ENCODE results near the gene XIAP. TPM values are rescaled to one million over a fixed set of nuclear protein-coding genes. Genes with fewer than 3 reads are reported as not detected.
"Not testable (repeated sequence)": the region's sequence is repeated elsewhere in the genome, so short reads cannot be mapped to it uniquely, and the experiment has no call there.

Gene XIAP
- total RNA-seq, 1 donor from 2014 or later: 22.9 TPM

GRCh38 chrX:123920105-123920785, 60.4 kb downstream of the XIAP start:
- no peaks in the 10 kb centered on the region for H3K4me1 ChIP-seq

GRCh38 chrX:123923211-123923610, 63.4 kb downstream of the XIAP start:
- no peaks in the 10 kb centered on the region for H3K9me3 ChIP-seq
- no peak overlapping the region for H3K4me3 ChIP-seq
- no peak overlapping the region for H3K27ac ChIP-seq
- no peaks in the 10 kb centered on the region for H3K27me3 ChIP-seq
- no peaks in the 10 kb centered on the region for H3K36me3 ChIP-seq
- TF ChIP-seq, protein P1, sequence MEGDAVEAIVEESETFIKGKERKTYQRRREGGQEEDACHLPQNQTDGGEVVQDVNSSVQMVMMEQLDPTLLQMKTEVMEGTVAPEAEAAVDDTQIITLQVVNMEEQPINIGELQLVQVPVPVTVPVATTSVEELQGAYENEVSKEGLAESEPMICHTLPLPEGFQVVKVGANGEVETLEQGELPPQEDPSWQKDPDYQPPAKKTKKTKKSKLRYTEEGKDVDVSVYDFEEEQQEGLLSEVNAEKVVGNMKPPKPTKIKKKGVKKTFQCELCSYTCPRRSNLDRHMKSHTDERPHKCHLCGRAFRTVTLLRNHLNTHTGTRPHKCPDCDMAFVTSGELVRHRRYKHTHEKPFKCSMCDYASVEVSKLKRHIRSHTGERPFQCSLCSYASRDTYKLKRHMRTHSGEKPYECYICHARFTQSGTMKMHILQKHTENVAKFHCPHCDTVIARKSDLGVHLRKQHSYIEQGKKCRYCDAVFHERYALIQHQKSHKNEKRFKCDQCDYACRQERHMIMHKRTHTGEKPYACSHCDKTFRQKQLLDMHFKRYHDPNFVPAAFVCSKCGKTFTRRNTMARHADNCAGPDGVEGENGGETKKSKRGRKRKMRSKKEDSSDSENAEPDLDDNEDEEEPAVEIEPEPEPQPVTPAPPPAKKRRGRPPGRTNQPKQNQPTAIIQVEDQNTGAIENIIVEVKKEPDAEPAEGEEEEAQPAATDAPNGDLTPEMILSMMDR (IDR thresholded peaks at IDR 0.05): no peak
- DNase-seq (ENCODE audit: low spot score in 2 of 2): no peak
- intact Hi-C loops (cut with DNase I): no loop called here
- no peaks in the 10 kb centered on the region for H3K4me1 ChIP-seq

More at GRCh38 chrX:123920105-123920785, 60.4 kb downstream of the XIAP start:
- Histone ChIP-seq H3K4me3 (no peak overlapping the region), H3K36me3 (no peaks in the 10 kb centered on the region), H3K27me3 (no peaks in the 10 kb centered on the region), H3K9me3 (no peaks in the 10 kb centered on the region), H3K27ac (no peak overlapping the region)
- intact Hi-C loops (cut with DNase I): no loop called here
- DNase-seq (ENCODE audit: low spot score in 2 of 2): no peak
- TF ChIP-seq, protein P1 (IDR thresholded peaks at IDR 0.05): no peak

DNA sequence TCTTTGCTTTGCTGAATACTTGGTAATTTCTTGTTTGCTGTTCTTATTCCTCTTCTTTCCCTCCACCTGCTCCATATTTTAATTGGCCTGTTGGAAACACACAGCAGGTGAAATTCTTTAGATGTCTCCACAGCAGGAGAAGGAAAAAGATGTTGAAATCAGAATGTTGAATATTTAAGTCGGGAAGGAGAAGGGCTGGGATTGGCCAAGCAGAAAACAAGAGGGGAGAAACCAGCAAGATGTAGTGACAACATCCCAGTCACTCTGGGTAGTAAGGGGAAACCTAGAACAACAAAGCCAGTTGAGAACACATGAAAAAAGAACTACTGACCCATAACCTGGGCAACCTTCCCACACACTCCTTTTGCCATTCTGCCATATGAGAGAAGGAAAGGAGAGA, 64.3 kb downstream of the XIAP start:
- Histone ChIP-seq H3K9me3 (no peaks in the 10 kb centered on the region), H3K4me3 (no peak overlapping the region), H3K36me3 (no peaks in the 10 kb centered on the region), H3K27ac (no peak overlapping the region), H3K4me1 (no peaks in the 10 kb centered on the region), H3K27me3 (no peaks in the 10 kb centered on the region)
- intact Hi-C loops (cut with DNase I): no loop called here
- no peak for DNase-seq (ENCODE audit: low spot score in 2 of 2)
- TF ChIP-seq, protein P1 (IDR thresholded peaks at IDR 0.05): no peak

- DNase-seq (ENCODE audit: low spot score in 2 of 2): no peak
- Histone ChIP-seq H3K9me3 (no peaks in the 10 kb centered on the region), H3K4me1 (no peaks in the 10 kb centered on the region), H3K27me3 (no peaks in the 10 kb centered on the region), H3K27ac (no peak overlapping the region), H3K4me3 (no peak overlapping the region), H3K36me3 (no peaks in the 10 kb centered on the region)
- intact Hi-C loops (cut with DNase I): no loop called here
- TF ChIP-seq, protein P1 (IDR thresholded peaks at IDR 0.05): no peak
Observed at GRCh38 chrX:123927845-123928244, 68.0 kb downstream of the XIAP start.

DNA sequence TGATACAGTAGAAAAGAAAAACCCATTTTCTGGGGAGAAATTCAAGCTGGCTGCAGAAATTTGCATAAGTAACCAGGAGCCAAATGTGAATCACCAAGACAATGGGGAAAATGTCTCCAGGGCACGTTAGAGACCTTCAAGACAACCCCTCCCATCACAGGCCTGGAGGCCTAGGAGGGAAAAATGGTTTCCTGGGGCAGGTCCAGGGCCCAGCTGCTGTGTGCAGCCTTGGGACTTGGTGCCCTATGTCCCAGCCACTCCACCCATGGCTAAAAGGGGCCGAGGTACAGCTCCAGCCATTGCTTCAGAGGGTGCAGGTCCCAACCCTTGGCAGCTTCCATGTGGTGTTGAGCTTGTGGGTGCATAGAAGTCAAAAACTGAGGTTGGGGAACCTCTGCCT, 72.2 kb downstream of the XIAP start:
- intact Hi-C loops (cut with DNase I); DNase-seq (ENCODE audit: low spot score in 2 of 2); H3K27me3 ChIP-seq; H3K4me1 ChIP-seq; H3K4me3 ChIP-seq; H3K9me3 ChIP-seq; H3K27ac ChIP-seq; H3K36me3 ChIP-seq: not testable (repeated sequence)

- Histone ChIP-seq H3K36me3 (no peaks in the 10 kb centered on the region), H3K27ac (no peak overlapping the region), H3K27me3 (no peaks in the 10 kb centered on the region), H3K9me3 (no peaks in the 10 kb centered on the region), H3K4me1 (no peaks in the 10 kb centered on the region), H3K4me3 (no peak overlapping the region)
- TF ChIP-seq, protein P1 (IDR thresholded peaks at IDR 0.05): no peak
- no peak for DNase-seq (ENCODE audit: low spot score in 2 of 2)
- intact Hi-C loops (cut with DNase I): no loop called here
Observed at GRCh38 chrX:123943074-123943473, 83.2 kb downstream of the XIAP start.

All from ascending aorta (tissue), 2 donors.